ENCODE data around the gene KSR1.
"Not testable (repeated sequence)": the region's sequence is repeated elsewhere in the genome, so short reads cannot be mapped to it uniquely, and the experiment has no call there.

Gene KSR1

DNA sequence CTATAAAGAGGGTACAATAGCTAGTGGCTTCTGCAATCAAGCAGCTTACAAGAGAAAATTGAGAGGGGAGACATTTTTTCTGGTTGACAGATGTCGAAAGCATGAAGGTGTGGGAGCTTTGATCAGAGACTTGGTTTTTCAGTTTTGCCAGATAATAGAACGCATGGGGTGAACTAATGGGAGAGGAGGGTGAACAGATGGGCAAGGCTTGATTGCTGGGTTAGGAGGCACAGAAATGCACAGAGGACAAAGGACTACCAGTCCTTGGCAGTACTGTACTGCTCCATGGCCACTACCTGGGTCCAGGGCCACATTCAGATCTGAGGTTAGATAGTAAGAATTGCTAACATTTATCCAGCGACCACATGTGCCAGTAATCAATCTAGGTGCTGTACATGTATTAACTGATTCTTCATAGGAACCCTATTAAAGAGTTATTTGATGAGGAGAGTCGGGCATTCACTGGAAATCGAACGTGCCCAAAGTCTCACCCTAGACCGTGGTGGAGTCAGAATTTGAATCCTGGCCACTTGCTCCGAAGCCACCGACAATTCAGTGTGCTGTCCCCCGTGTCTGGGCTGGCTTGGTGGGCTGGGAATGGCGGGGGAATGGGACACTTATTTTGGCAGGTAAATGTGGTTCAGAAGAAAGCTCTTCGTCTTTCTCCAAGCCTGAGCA is 873 bp upstream of the KSR1 start:
- no peak for DNase-seq

DNA sequence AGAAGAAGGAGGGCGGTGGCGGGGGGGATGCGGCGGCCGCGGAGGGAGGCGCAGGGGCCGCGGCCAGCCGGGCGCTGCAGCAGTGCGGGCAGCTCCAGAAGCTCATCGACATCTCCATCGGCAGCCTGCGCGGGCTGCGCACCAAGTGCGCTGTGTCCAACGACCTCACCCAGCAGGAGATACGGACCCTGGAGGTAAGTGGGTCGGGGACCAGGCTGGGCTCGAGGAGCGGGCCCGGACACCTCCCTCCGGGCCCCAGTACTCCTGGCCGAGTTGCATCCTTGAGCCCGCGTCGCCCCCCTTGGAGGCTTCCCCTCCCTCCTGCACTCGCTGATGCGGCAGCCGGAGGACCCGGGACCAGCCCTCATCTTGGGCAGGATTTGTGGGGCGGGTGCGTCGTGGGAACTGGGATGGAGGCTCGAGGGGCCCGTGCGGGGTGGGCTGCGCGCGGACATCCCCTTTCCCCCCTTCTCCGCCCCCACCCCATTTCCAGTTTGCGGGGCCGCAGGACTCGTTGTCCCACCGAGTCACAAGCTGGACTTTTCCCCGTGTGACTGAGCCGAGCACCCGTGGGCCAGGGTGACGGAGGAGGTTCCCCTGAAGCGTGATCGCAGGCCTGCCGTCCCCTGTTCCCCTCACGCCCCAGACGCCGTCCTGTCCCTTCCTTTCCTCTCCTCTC is 572 bp downstream of the KSR1 start:
- DNase-seq: no peak

DNA sequence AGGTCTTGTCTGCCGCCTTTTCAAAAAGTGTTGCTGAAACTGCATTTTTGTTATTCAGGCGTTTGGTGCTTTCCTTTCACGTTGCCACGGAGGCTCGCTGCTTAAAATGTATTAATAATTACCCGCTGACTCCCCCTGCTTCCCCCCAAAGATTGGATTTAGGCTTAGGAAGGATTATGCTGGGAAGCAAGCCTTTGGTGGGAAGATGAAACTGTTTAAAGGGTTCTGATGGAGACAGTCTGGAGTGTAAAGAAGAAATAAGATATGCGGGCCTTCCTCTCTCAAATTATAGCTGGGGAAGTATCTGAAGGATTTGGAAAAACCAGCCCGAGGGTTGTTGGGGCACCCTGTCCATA is 1.1 kb downstream of the KSR1 start:
- no peak for DNase-seq

DNA sequence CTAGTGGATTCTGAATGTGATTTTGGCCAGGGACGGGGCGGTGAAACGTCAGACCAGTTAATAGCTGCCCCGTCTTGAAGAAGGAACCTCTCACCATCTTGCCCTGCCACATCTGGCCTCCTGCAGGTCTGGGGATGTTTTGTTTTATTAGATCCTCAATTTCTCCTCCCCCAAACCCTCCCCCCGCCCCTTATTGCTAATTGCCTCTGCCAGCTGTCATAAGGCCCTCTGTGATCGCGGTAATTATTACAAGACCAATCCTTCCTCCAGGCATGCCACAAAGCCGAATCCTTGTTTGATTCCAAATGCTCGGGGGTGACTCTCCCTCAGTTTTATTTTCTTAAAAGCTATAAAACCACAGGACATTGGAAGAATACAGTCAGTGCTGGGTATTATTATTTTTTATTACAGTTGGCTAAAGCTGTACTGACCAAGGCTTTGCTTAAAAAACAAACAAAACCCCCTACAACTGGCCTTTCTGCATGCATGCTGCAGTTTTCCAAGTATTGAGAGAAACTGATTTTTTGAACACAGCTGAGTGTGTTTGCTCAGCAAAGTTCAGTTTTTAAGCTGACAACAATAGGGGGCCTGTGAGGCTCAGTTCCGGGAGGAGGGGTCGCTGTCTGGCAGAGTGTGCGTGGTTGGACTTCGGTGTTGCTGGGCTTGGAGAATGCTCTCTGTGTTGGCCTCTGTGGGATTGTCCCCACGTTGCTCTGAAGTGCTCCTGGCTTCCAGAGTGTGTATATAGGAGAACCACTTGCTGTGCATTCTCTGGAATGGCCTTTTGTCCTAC is 1.7 kb downstream of the KSR1 start:
- no peak for DNase-seq

DNA sequence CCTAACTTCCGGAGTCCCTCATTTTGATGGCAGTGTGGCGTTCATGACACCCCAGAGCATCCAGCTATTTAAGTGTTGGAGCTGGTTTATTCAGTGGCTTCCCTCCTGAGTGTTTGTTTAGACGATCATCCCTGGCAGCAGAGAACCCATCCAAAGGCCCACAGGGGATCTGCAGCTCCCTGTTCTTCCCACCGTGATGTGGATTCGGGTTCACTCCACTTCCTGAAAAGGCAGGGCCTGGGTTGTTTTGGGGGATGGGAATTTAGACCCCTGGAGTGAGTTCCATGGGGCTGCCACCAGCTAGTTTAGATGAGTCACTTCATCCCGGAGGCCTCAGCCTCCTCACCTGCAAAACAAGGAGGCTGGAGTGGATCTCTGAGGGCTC is 2.3 kb downstream of the KSR1 start:
- DNase-seq: no peak

DNA sequence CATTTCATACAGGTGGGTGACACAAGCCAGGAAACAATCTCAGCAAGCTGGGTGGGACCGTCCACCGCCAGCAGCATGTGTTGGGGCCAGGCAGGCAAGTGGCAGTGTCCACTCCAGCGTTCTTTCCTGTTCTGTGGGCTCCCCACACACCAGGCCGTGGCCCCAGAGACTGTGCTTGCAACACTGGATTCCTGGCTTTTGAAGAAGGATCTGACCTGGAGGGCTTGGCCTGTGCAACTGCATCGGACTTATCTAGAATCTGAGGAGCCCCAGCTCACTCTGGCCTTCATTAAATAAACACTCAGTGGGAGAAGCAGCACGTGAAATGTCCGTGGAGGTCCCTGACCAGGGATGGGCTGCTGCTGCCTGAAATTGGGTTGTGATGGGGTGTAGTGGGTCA is 3.2 kb downstream of the KSR1 start:
- DNase-seq: no peak

DNA sequence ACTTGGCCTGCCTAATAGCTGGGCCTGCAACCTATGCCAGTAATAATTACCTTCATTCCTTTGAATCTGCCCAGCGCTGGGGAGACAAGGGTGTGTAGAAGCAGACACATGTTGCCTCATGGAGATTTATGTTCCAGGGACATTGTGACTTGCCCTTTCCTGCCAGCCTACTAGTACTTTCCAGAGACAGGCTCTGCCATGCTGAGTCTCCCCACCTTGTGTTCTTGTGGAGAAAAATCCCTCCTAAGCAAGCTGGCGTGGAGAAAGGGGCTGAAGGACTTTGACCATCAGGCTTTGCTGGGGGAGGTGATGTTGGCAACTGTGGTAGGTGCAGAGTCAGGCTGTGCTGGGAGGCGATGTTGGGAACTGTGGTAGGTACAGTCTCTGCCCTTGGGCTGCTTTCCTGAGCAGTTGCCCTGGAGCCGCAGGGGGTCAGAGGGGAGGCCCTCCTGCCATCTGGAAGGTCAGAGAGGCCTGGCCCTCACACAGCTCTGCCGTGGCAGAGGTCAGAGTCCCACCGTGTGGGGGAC is 4.0 kb downstream of the KSR1 start:
- DNase-seq: no peak

DNA sequence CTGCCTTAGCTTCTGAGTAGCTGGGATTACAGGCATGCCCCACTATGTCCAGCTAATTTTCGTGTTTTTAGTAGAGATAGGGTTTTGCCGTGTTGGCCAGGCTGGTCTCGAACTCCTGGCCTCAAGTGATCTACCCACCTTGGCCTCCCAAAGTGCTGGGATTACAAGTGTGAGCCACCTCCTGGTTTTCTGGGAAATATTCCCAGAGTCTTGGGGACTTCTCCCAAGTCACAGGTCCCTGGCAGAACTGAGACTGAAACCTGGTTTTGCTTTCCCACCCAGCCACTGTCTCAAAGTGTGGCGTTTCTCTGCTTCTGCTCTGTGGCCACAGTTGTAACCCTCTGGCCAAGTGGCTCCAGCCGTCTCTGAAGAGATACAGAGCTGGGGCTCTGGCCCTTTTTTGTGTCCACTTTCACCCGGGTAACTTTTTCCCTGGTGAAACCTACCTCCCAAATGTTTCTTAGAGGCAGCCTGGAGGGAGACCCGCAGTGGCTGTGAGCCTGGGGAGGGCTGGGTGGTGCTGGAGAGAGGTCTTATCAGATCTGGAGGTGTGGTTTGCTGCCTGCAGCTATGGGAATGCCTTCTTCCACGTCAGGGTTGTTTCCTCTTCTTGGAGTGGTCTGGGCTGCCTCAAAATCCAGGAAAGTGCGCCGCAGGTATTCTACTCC is 5.1 kb downstream of the KSR1 start:
- no peak for DNase-seq

DNA sequence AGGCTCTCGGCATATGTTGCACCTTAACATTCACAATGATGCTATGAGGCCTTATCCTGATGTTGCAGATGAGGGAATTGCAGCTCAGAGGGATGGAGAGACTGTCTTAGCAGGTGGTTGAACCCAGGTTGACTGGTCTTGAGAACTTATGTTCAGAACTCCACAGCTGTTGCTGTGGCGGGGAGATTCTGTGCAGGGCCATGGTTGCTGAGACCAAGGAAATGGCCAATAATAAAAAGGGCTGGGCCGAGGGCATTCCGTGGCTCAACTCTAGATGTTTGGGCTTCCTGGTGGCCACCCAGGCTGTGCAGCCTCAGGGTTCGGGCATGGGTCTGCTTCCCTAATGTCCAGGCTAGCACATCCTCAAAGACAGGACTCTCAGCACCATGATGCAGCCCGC is 5.9 kb downstream of the KSR1 start:
- DNase-seq: no peak

DNA sequence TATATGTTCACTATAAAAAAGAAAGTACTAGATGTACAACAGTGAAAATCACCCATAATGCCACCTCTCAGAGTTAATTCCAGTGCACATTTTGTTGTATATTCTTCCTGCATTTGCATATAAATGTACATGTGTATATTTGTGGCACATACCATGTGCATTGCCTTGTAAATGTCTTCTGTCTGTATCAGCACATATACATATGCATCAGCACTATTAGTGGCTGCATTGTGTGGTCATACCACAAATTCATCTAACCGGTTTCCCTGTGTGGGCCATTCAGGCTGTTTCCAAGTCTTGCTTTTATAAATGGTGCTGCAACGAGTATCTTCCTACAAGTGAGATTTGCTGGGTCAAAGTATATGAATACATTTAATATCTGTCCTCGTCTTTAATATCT is 6.5 kb downstream of the KSR1 start:
- no peak for DNase-seq

DNA sequence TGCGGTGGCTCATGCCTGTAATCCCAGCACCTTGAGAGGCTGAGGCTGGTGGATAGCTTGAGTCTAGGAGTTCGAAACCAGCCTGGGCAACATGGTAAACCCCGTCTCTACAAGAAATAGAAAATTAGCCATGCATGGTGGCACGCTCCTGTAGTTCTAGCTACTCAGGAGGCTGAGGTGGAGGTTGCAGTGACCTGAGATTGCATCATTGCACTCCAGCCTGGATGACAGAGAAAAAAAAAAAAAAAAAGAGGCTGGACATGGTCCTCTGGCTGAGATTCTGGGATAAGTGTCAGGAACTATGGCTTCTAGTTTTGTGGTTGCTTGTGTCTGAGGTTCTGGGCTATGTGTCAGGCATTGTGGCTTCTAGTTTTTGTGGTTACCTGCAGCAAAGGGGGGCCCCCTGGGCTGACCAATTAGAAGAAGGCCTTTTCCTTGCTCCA is 7.0 kb downstream of the KSR1 start:
- no peak for DNase-seq

DNA sequence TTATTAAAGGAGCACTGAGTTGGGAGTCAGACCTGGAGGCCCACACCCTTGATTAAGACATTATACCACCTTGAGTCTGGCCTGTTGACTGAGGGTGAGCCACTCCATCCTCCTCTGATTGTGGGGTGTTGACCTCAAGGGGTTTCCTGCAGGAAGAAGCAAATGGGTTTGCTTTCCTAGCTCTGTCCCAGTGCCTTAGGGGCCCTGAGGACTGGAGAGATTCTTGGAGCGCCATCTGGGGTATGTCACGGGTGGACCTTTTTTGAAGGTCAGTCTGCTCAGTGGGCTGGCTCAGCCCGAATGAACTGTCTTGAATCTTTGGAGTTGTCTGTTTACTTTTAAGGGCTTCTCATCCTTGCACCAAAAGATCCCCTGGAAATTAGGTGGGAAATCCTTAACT is 7.8 kb downstream of the KSR1 start:
- DNase-seq: not testable (repeated sequence)

DNA sequence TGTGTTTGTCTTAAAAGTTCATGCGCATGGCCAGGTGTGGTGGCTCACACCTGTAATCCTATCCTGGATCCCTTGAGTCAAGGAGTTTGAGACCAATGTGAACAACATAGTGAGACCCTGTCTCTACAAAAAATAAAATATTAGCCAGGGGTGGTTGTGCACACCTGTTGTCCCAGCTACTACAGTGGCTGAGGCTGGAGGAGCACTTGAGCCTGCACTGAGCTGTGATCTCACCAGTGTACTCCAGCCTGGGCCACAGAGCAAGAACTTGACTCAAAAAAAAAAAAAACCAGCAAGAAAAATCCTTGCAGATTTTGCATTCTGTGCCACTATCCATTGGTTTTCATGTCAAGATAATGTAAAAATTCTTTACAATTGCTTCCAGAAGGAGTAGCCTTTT is 8.2 kb downstream of the KSR1 start:
- no peak for DNase-seq

DNA sequence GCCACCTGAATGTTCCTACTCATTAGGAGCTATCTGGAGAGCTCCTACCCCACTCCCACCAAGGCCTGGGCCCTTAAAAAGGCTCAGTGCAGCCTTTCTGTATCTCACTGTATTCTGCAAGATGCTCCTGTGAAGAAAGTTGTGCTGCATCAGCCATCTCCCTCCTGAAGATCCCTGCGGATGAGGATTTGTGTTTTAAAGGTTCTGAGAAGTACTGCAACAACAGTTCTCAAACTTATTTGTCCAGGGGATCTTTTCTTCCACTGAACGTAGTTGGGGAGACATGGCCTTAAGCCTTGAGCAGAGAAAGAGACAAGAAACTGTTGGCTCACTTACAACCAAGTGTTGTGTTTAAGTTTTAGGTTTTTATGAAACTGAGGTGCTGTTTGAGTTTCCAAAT is 9.6 kb downstream of the KSR1 start:
- DNase-seq: not testable (repeated sequence)

DNA sequence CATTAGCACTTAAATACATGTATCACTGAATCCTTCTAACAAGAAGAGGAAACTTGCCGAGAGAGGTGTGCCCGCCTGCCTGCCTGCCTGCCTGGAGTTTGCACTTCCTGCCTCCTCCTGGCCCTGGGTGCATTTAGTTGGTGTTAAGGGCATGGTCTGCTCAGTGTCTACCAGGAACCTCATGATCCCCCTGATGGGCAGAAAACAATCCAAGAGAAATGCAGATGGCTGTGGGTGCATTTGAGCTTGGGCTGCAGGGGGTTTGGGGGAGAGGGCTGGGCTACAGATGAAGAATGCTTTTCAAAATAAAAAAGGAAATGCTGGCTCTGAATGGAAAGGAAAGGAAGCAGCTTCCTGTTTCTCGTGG is 10.1 kb downstream of the KSR1 start:
- no peak for DNase-seq

DNA sequence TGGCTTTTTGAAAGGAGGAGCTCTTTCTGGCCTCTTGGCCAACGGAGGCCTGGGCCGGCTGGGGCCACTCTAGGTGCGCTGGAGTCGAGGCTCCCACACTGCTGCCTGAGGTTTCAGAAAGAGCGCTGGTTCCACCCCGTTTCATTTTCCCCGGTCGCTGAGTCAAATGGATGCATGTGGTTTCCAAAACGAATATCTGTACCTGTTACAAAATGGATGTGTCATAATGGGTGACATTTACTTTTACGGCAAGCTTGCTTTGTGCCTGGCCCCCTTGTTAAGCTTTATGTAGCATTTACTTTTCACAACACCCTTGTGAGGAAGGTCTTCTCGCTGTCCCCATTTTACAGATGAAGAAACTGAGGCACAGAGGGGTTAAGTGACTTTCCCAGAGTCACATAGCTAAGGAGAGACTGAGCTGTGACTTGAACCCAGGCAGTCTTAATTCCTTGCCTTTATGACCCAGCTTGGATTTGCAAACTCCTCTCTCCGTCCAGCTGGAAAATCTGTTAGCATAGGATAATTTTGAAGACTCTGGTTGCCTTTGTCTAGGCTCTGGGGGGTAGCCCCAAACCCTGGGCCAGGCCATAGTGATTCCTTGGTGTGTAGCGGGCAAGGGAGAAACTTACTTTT is 10.6 kb downstream of the KSR1 start:
- no peak for DNase-seq

DNA sequence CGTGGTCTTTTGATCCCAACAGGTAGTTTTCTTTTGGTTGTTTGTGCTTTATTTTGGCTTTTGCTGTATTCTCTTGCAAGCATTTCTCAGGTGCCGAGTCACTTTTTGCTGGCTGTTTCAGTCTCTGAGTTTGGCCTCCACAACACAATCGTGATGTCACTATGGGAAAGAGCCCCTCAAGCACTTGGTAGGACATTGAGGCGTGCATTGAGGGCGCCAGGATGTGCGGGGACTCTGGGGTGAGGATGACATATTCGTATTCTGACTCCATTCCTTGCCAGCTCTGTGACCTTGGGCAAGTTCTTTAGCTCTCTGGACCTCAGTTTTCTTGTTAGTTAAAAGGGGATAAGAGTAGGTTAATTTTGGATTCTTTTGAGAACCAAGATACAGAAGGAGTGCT is 13.0 kb downstream of the KSR1 start:
- DNase-seq: no peak

DNA sequence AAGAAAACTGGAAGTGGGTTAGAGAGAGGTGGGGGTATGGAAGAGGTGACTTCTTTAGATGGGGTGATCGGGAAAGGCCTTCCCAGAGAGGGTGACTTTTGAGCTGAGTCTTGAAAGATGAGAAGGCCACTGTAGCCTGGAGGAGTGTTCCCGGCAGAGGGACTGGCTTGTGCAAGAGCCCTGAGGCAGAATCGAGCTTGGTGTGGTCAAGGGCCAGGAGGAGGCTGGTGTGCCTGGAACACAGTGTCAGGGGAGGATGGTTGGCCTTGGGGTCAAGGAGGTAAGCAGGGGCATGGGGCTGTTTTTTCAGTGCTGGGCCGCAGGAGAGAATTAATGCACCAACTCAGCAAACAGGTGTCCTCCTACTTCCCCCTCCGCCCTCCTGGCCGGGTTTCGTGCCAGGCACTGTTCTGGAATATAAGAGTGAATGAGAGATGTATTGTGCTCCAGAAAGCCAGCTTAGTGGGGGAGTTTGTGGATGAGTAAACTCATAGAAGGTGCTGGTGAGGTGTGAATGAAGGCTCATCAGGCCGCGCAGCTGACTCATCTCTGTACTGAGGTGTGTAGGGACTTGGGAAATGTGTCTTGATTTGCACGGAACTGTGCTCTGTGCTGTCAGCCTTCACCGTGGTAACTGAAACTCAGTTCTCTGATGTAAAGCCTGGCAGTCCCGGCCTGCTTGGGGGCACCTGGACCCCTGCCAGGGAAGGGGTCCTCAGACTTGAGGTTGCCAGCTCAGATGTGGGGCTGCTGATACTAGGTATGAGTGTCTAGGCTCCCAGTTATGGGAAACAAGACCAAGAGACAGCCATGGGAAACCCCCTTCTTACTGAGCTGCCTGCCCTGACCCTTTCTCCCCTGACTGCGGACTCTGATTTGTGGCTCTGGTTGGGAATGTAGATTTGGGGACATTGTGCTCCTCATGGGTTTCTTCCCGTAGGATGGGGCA is 15.3 kb downstream of the KSR1 start:
- no peak for DNase-seq

DNA sequence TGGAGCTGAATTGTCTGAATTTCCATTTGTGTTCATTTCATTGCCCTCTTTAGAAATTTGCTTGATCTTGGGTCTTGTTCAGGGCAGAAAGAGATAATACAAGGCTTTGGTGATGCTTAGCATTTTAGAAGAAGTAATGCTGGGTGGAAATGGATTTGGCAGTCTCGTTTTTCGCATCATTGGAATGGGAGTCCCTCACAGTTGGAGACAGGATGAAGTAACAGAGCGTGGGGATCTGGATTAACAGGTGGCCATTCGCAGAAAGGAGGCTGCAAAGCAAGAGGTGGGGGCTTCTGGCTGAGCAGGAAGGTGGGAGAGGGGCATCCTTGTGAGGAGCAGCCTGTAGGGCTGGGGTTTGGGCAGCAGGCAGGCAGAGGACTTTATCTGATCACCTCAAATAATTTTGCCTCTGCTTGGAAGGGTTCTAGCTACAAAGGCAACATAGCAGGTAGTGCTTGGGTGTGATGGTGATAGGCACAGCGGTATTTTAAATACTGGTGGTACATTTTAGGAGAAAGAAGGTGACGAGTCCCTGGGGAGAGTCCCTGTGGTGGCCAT is 17.0 kb downstream of the KSR1 start:
- no peak for DNase-seq

DNA sequence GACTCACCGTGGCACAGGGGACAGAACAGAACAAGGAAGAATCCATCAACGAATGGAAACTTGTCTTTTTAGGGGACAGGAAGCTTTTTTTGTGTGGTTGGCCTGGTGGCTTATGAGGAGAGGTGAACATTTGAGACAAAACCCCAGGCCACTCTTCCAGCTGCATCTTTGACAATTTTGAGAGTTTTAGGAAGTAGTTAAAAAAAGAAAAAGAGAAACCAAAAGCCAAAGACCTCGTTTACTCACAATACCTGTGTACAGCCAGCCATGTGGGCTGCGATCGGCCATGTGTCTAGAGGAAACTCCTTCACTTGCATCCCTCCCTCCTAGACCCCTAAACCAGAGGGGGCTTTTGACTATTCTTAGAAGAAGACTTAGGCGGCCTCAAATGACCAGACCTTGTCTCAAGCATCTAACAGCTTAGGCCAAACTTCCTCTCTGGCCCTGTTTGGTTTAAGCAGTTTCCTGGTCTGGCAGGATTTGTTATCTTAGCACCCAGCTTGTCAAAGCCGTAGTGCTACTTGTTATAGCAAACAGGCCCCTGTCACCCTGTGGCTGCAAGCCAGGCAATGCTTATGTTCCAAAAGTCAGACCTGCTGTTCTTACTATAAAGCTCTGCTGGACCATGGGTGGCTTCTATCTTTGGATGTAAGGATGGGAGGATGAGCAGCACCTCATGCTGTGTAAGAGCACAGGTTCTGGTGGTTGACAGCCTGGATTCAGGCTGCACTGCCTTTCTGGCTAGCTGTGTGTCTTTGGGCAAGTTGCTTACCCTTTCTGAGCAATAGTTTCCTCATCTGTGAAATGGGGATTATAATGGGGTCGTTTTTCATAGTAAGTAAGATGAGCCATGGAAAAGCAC is 17.7 kb downstream of the KSR1 start:
- DNase-seq: peak; percentile 18

All from NCI-H2029 (cell line).